Neuronal stem cell (in vitro differentiated cells): ENCODE data around the gene NUP93.

Experiments used
- DNase-seq: peaks from one replicate; pipeline ENCODE4 v3.0.0-alpha.2; 2013; ENCODE audit warnings: low spot score
- H2AFZ ChIP-seq: one replicate; pipeline ENCODE4 v1.6.1; 2013; ENCODE audit warnings: mild to moderate bottlenecking, low read length, inconsistent platforms
- H2AK5ac ChIP-seq: 2 replicates; pipeline ENCODE4 v1.6.1; 2013; ENCODE audit warnings: low read depth, mild to moderate bottlenecking, inconsistent platforms, low read length, moderate library complexity, mixed read lengths
- H2BK120ac ChIP-seq: 2 replicates; pipeline ENCODE4 v1.6.1; 2013; ENCODE audit warnings: low read depth, mild to moderate bottlenecking, inconsistent platforms, low read length, moderate library complexity, mixed read lengths
- H2BK12ac ChIP-seq: one replicate; pipeline ENCODE4 v1.6.1; 2013; ENCODE audit warnings: low read length, inconsistent platforms
- H2BK15ac ChIP-seq: 2 replicates; pipeline ENCODE4 v1.6.1; 2013; ENCODE audit warnings: mild to moderate bottlenecking, low read length, inconsistent platforms, mixed read lengths
- H2BK5ac ChIP-seq: one replicate; pipeline ENCODE4 v1.6.1; 2013; ENCODE audit warnings: inconsistent platforms, mild to moderate bottlenecking, low read length, moderate library complexity
- H3K14ac ChIP-seq: one replicate; pipeline ENCODE4 v1.6.1; 2013; ENCODE audit warnings: low read length, inconsistent platforms
- H3K18ac ChIP-seq: 2 replicates; pipeline ENCODE4 v1.6.1; 2013; ENCODE audit warnings: low read length, inconsistent platforms
- H3K23ac ChIP-seq: 2 replicates; pipeline ENCODE4 v1.6.1; 2013; ENCODE audit warnings: low read depth, mild to moderate bottlenecking, mixed read lengths, low read length, inconsistent platforms; ENCODE audit not compliant: poor library complexity
- H3K27ac ChIP-seq: replicated peaks from 3 replicates; pipeline ENCODE4 v1.5.1; 2013; ENCODE audit warnings: low read length, inconsistent platforms
- H3K27me3 ChIP-seq, 3 experiments: 2 replicates each; pipeline ENCODE4 v1.6.1; 2013; ENCODE audit warnings: low read length in 3 of 3, mild to moderate bottlenecking in 2 of 3, inconsistent platforms in 1 of 3, low read depth in 1 of 3, mixed read lengths in 1 of 3, moderate library complexity in 1 of 3; ENCODE audit not compliant: control insufficient read depth in 3 of 3, insufficient read depth in 3 of 3
- H3K36me3 ChIP-seq, 2 donors: replicated peaks in 1 of 2; 2 replicates each; pipeline ENCODE4 v1.6.1; 2013; ENCODE audit warnings: low read length in 2 of 2; ENCODE audit not compliant: control insufficient read depth in 2 of 2, insufficient read depth in 2 of 2
- H3K4ac ChIP-seq: 2 replicates; pipeline ENCODE4 v1.6.1; 2013; ENCODE audit warnings: inconsistent platforms, mild to moderate bottlenecking, low read length, moderate library complexity
- H3K4me1 ChIP-seq, 2 donors: 1 replicate in 1 of 2; 2 replicates in 1 of 2; pipeline ENCODE4 v1.6.1; 2013; ENCODE audit warnings: low read length in 2 of 2, low read depth in 1 of 2; ENCODE audit not compliant: control insufficient read depth in 2 of 2, insufficient read depth in 1 of 2
- H3K4me2 ChIP-seq: one replicate; pipeline ENCODE4 v1.6.1; 2013; ENCODE audit warnings: mild to moderate bottlenecking, low read length, inconsistent platforms; ENCODE audit not compliant: insufficient read depth, poor library complexity, severe bottlenecking
- H3K4me3 ChIP-seq, 2 donors: 2 replicates each; pipeline ENCODE4 v1.5.1; 2013; ENCODE audit warnings: low read length in 2 of 2, mild to moderate bottlenecking in 2 of 2, inconsistent platforms in 1 of 2, moderate library complexity in 1 of 2
- H3K79me1 ChIP-seq: one replicate; pipeline ENCODE4 v1.6.1; 2013; ENCODE audit warnings: low read depth, mild to moderate bottlenecking, inconsistent platforms, low read length, moderate library complexity
- H3K9ac ChIP-seq: one replicate; pipeline ENCODE4 v1.6.1; 2013; ENCODE audit warnings: mild to moderate bottlenecking, low read depth, low read length, inconsistent platforms; ENCODE audit not compliant: poor library complexity
- H3K9me3 ChIP-seq, 2 donors: replicated peaks in 1 of 2; 2 replicates each; pipeline versions ENCODE3 to v1.6.1; 2013; ENCODE audit warnings: low read length in 2 of 2, mild to moderate bottlenecking in 2 of 2, inconsistent platforms in 1 of 2, low read depth in 1 of 2, mixed read lengths in 1 of 2, moderate library complexity in 1 of 2; ENCODE audit not compliant: control insufficient read depth in 2 of 2, insufficient read depth in 1 of 2
- H4K8ac ChIP-seq: one replicate; pipeline ENCODE4 v1.6.1; 2013; ENCODE audit warnings: low read depth, mild to moderate bottlenecking, inconsistent platforms, low read length, moderate library complexity
- H4K91ac ChIP-seq: one replicate; pipeline ENCODE4 v1.6.1; 2013; ENCODE audit warnings: low read length, low read depth, mild to moderate bottlenecking, inconsistent platforms; ENCODE audit not compliant: poor library complexity
- WGBS, 2 donors: extraction: QIAGEN DNeasy Blood & Tissue Kit; methylation state at CpG; one replicate each; pipeline ENCODE4 v1.1.7; 2013; ENCODE audit warnings: missing lambda C conversion rate in 2 of 2, mixed read lengths in 1 of 2; ENCODE audit not compliant: insufficient read length in 2 of 2, insufficient replicate concordance in 1 of 2; ENCODE audit errors: extremely low coverage in 2 of 2; 5-methylcytosine and 5-hydroxymethylcytosine counted together

Gene NUP93

DNA sequence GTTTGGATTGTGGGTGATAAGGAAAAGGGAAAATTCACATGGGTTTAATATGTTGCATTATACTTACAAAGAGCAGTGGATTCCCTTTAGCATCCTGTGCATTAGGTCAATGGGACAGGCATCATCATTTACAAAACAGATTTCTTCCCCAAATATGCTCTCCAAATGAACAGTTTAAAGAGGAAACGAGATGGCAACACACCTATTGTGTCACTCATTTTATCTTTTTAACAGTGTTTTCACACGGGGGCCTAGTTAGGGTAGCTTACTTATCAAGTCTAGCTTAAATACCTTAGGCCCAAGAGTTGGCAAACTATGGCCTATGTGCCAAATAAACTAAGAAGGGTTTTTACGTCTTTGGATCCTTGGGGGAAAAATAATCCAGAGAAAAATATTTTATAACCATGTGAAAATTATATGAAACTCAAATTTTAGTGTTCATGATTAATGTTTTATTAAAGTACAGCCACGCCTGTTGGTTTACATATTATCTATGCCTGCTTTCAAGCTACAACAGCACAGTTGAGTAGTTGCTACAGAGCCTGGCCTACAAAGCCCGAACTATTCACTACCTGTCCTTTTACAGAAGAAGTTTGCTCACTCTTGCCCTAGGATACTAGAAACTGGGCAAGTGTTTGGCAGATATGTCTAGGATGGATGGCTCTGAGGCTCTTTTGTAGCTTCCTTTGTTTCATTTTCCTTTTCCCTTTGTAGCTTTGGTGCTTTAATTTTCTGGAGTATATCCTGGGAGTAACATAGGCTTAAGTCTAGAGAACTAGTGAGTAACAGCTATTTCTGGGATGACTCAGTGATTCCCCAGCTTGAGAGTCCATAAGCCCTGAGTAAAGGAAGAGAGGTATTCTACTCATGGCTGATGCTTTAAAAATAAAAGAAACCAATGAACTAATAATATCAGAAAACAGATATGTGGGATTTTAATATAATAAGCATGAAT is 12.4 kb downstream of the NUP93 start:
- peaks cover 2% of the 10 kb centered on the region for H3K79me1 ChIP-seq
- H3K27ac ChIP-seq, result no peak overlapping the region
- no peaks in the 10 kb centered on the region for H3K27me3 ChIP-seq
- H3K9ac ChIP-seq, result no peak overlapping the region
- H3K4me2 ChIP-seq, result no peak overlapping the region
- H3K9me3 ChIP-seq, result no peaks in the 10 kb centered on the region
- WGBS, 2 donors, result no CpG with 5 or more reads among the region's 5 CpGs
- H4K91ac ChIP-seq, result no peak overlapping the region
- no peak overlapping the region for H2BK15ac ChIP-seq
- no peak overlapping the region for H3K4ac ChIP-seq
- H2AFZ ChIP-seq, result no peak overlapping the region
- no peak overlapping the region for H3K4me3 ChIP-seq
- no peak overlapping the region for H2BK5ac ChIP-seq
- H3K23ac ChIP-seq, result no peak overlapping the region
- DNase-seq, result no peak
- no peak overlapping the region for H3K18ac ChIP-seq
- H4K8ac ChIP-seq, result no peak overlapping the region
- H2BK120ac ChIP-seq, result no peak overlapping the region
- H3K4me1 ChIP-seq, result peaks cover 0 to 3% of the 10 kb centered on the region in 2 donors
- no peak overlapping the region for H2BK12ac ChIP-seq
- no peaks in the 10 kb centered on the region for H3K36me3 ChIP-seq
- no peak overlapping the region for H2AK5ac ChIP-seq
- H3K14ac ChIP-seq, result no peak overlapping the region

DNA sequence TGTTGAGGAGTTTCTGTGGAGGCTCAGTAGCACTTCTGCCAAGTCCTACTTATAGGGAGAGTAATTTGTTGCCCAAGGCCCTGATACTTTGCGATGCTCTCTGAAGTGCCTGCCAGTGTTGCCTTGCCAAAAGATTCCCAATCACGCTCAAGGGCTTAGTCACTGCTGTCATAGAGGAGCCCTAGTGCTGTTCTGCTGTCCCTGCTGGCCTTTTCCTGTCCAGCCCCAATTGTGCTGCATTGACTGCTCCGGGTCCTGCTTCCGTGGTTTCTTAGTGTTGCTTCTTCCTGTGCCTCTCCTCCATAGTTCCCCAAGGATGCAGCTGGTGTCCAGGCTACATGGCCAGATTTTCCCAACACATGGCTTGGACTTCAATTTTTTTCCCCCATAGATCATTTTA is 13.9 kb downstream of the NUP93 start:
- H3K4me2 ChIP-seq, result no peak overlapping the region
- H3K18ac ChIP-seq, result no peak overlapping the region
- H4K8ac ChIP-seq, result no peak overlapping the region
- no peaks in the 10 kb centered on the region for H3K9me3 ChIP-seq
- no peak overlapping the region for H4K91ac ChIP-seq
- H3K36me3 ChIP-seq, result peaks cover 4 to 7% of the 10 kb centered on the region in 2 donors
- WGBS, 2 donors, result no CpG with 5 or more reads among the region's 4 CpGs
- H2AK5ac ChIP-seq, result no peak overlapping the region
- no peak for DNase-seq
- H3K27me3 ChIP-seq, result no peaks in the 10 kb centered on the region
- H3K79me1 ChIP-seq, result peaks cover 4% of the 10 kb centered on the region
- H3K9ac ChIP-seq, result no peak overlapping the region
- no peak overlapping the region for H3K14ac ChIP-seq
- H2BK5ac ChIP-seq, result no peak overlapping the region
- H2BK15ac ChIP-seq, result no peak overlapping the region
- no peak overlapping the region for H2AFZ ChIP-seq
- no peak overlapping the region for H3K27ac ChIP-seq
- no peak overlapping the region for H2BK12ac ChIP-seq
- H3K23ac ChIP-seq, result no peak overlapping the region
- H2BK120ac ChIP-seq, result no peak overlapping the region
- H3K4me1 ChIP-seq, result peaks cover 0 to 3% of the 10 kb centered on the region in 2 donors
- no peak overlapping the region for H3K4ac ChIP-seq
- H3K4me3 ChIP-seq, result no peak overlapping the region

DNA sequence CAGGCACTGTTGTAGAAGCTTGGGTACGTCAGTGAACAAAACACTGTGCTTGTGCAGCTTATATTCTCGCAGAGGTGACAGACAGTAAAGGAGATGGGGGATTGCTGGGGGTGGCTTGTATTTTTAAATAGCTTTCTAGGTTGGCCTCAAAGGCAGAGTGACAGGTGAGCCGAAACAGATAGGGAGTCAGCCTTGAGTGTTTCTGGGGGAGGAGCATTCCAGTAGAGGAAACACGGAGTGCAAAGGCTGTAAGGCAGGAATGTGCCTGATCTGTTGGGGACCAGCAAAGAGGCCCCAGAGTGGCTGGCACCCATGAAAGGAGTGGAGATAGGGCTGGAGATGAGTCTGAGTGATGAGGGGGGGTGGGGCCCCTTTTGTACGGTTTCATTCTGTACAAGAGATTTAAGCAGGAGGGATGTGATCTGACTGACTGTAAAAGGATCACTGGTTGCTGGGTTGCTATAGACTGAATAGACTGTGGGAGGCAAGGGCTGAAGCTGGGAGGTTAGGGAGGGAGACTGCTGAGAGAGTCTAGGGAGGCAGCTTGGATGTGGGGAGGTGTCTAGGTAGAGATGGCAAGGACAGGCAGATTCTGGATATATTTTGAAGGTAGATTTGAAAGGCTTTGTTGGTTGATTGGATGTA is 15.2 kb downstream of the NUP93 start:
- H3K14ac ChIP-seq, result no peak overlapping the region
- H4K8ac ChIP-seq, result no peak overlapping the region
- H3K9me3 ChIP-seq, result no peaks in the 10 kb centered on the region
- no peak overlapping the region for H3K4ac ChIP-seq
- no peak overlapping the region for H3K9ac ChIP-seq
- H4K91ac ChIP-seq, result no peak overlapping the region
- H2BK12ac ChIP-seq, result no peak overlapping the region
- H2BK5ac ChIP-seq, result no peak overlapping the region
- no peak overlapping the region for H2AFZ ChIP-seq
- H2BK120ac ChIP-seq, result no peak overlapping the region
- H3K23ac ChIP-seq, result no peak overlapping the region
- H2AK5ac ChIP-seq, result no peak overlapping the region
- no peaks in the 10 kb centered on the region for H3K27me3 ChIP-seq
- no peak overlapping the region for H3K27ac ChIP-seq
- peaks cover 0 to 3% of the 10 kb centered on the region in 2 donors for H3K4me1 ChIP-seq
- H3K36me3 ChIP-seq, result peaks cover 6 to 20% of the 10 kb centered on the region in 2 donors
- no peak overlapping the region for H3K4me3 ChIP-seq
- no peak overlapping the region for H2BK15ac ChIP-seq
- no peak for DNase-seq
- no peak overlapping the region for H3K18ac ChIP-seq
- no peak overlapping the region for H3K4me2 ChIP-seq
- H3K79me1 ChIP-seq, result peaks cover 4% of the 10 kb centered on the region
- no CpG with 5 or more reads among the region's 5 CpGs for WGBS, 2 donors

DNA sequence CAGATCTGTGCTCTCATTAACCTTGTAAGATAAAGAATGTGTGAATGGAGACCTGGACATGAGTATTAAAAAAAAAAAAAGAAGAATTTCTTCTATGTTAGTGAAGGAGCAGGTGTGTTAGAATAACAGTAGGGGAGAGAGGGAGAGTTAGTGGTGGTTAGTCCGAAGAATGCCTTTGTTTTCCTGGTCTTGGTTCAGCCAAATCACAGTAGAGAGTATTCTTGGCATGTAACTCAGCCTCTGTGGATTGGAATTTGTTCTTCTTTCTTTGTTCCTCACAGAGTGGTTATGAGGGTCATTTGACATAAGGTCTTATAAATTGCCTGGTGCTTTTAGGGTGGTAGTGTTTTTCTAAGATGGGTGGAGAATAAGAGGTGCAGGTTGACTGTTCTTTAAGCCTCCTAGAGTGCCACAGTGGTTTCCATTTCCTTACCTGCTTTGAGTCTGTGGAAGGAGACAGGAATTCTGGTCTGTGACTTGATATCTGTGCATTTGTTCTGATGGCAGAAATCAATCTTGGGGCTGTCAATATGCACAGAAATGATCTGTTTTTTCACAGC is 17.6 kb downstream of the NUP93 start:
- Histone ChIP-seq H2BK15ac (no peak overlapping the region), H3K36me3 (peaks cover 6 to 26% of the 10 kb centered on the region in 2 donors), H3K27me3 (no peaks in the 10 kb centered on the region), H3K14ac (no peak overlapping the region), H3K23ac (no peak overlapping the region), H3K4me1 (peaks cover 0 to 3% of the 10 kb centered on the region in 2 donors), H3K9me3 (no peaks in the 10 kb centered on the region), H3K18ac (no peak overlapping the region), H2AFZ (no peak overlapping the region), H3K79me1 (peaks cover 4% of the 10 kb centered on the region), H3K4ac (no peak overlapping the region), H2BK12ac (no peak overlapping the region), H2BK5ac (no peak overlapping the region), H3K27ac (no peak overlapping the region), H4K91ac (no peak overlapping the region), H3K9ac (no peak overlapping the region), H2BK120ac (no peak overlapping the region), H2AK5ac (no peak overlapping the region), H4K8ac (no peak overlapping the region), H3K4me2 (no peak overlapping the region), H3K4me3 (no peak overlapping the region)
- WGBS, 2 donors, result no CpG with 5 or more reads among the region's 1 CpG
- DNase-seq, result no peak
